Heart left ventricle (tissue), 13 donors: ENCODE results near the gene IL1RN.

Source experiments
- POLR2A ChIP-seq, 2 donors: fragments of 450-650 bp; IDR thresholded peaks; one replicate each; pipeline ENCODE4 v1.6.1; 2017; ENCODE audit warnings: antibody characterized with exemption in 2 of 2, mild to moderate bottlenecking in 2 of 2, moderate library complexity in 2 of 2
- TF ChIP-seq, protein P1 (sequence below), 12 donors: fragments of 200-600 bp; sonication (generic) in 4 of 12; IDR thresholded peaks; one replicate each; pipeline versions ENCODE4 v1.5.0 to v1.8.0; 2018 to 2022; ENCODE audit warnings: antibody characterized with exemption in 12 of 12, mild to moderate bottlenecking in 5 of 12
- donor health status: ischemic (EF 13 %, LVEDD 7.1; RV severe dilation, severe dysfunction).
- donor health status: DM: no; HTN: yes; CAD: no.
- donor health status: DM: no; HTN: no; CAD: no.
- donor health status: ischemic (EF 25% LVEDD 6.9; RV normal size, moderate dysfunction).
- donor health status: ischemic (EF 25% LVEDD 5.7; RV mildly dilated, moderate dysfunction).
- donor health status: ischemic (EF 35%, LVEDD 5.7; RV mildly dilated, moderate dysfunction).
- donor health status: nonischemic (EF 11% LVEDD 7.7; RV severe dilation, severe dysfunction).
- donor health status: DM: yes; HTN: yes; CAD: no.
- donor health status: PGD.
- donor health status: ischemic (EF 29% LVEDD 5.4; RV normal size, mild dysfunction).
- donor health status: nonischemic (EF 23%, LVEDD 6.1; RV moderate dilation, normal function).

DNA sequence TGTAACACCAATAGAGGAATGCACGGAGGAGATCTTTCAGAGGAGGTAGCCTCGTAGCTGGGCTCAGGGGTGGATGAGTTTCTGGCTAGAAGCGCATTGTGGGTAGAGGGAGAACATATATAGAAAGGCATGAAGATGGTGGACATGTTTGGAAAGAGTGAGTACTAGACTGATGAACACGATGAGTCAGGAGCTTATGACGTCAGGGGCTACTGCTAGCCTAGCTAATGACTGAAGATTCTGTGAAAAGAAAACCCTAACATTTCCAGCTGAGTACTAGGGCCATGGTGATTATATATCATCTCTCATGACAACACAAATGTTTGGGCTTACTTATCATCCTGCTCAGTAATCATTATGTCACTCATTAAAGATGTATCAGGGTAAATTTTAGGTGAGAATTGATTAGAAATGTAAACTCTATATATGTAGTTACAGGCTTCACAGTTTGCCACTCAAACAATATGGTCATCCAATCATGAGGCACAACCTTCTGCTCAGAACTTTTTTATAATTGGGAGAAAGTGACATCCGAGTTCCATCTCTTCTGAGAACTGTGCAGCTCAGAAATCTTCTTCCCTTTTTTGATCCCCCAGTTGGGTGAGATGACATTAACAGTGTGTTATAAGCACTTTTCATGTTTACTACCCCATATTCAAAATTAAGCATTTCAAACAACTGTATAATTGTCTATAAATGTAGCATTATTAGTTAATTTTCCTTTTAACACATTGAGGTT, 22.2 kb upstream of the IL1RN start:
- TF ChIP-seq, protein P1, sequence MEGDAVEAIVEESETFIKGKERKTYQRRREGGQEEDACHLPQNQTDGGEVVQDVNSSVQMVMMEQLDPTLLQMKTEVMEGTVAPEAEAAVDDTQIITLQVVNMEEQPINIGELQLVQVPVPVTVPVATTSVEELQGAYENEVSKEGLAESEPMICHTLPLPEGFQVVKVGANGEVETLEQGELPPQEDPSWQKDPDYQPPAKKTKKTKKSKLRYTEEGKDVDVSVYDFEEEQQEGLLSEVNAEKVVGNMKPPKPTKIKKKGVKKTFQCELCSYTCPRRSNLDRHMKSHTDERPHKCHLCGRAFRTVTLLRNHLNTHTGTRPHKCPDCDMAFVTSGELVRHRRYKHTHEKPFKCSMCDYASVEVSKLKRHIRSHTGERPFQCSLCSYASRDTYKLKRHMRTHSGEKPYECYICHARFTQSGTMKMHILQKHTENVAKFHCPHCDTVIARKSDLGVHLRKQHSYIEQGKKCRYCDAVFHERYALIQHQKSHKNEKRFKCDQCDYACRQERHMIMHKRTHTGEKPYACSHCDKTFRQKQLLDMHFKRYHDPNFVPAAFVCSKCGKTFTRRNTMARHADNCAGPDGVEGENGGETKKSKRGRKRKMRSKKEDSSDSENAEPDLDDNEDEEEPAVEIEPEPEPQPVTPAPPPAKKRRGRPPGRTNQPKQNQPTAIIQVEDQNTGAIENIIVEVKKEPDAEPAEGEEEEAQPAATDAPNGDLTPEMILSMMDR (IDR thresholded peaks at IDR 0.05), result no peak
- no peak for TF ChIP-seq POLR2A (IDR thresholded peaks at IDR 0.05)
